Neural progenitor cell (in vitro differentiated cells): ENCODE measurements around the gene PRMT5. TPM values are rescaled to one million over a fixed set of nuclear protein-coding genes. Genes with fewer than 3 reads are reported as not detected.

Experiments
- DNase-seq: peaks from one replicate; pipeline ENCODE4 v3.0.0-alpha.2; 2016; ENCODE audit warnings: low spot score
- H2AFZ ChIP-seq: fragments of 200-600 bp; sonication (generic); replicated peaks from 2 replicates; pipeline ENCODE4 v1.6.1; 2016; ENCODE audit warnings: antibody characterized with exemption
- H3F3A ChIP-seq: fragments of 200-600 bp; sonication (generic); 2 replicates; pipeline ENCODE4 v1.6.1; 2016; ENCODE audit warnings: antibody characterized with exemption, low read depth
- H3K27ac ChIP-seq: fragments of 200-600 bp; sonication (generic); 2 replicates; pipeline ENCODE4 v1.5.1; 2016; ENCODE audit warnings: mild to moderate bottlenecking
- H3K27me3 ChIP-seq: fragments of 200-600 bp; sonication (generic); 2 replicates; pipeline ENCODE4 v1.6.1; 2016; ENCODE audit warnings: mild to moderate bottlenecking, moderate library complexity
- H3K36me3 ChIP-seq: fragments of 200-600 bp; sonication (generic); 2 replicates; pipeline ENCODE4 v1.5.1; 2016
- H3K4me1 ChIP-seq: fragments of 200-600 bp; sonication (generic); 2 replicates; pipeline ENCODE4 v1.6.1; 2016; ENCODE audit warnings: mixed run types
- H3K4me2 ChIP-seq: fragments of 200-600 bp; sonication (generic); 2 replicates; pipeline ENCODE4 v1.6.1; 2016
- H3K4me3 ChIP-seq: fragments of 200-600 bp; sonication (generic); 2 replicates; pipeline ENCODE4 v1.5.1; 2016
- H3K79me2 ChIP-seq: fragments of 200-600 bp; sonication (generic); 2 replicates; pipeline ENCODE4 v1.6.1; 2016; ENCODE audit warnings: low read depth
- H3K9ac ChIP-seq: fragments of 200-600 bp; sonication (generic); 2 replicates; pipeline ENCODE4 v1.6.1; 2016
- H3K9me3 ChIP-seq: fragments of 200-600 bp; sonication (generic); 2 replicates; pipeline ENCODE4 v1.5.1; 2016; ENCODE audit warnings: low read depth
- H4K20me1 ChIP-seq: fragments of 200-600 bp; sonication (generic); 2 replicates; pipeline ENCODE4 v1.6.1; 2016; ENCODE audit warnings: low read depth
- H3K27ac Mint-ChIP-seq: 3 replicates; pipeline ENCODE4 v1.8.0; 2021; ENCODE audit warnings: mixed read lengths
- H3K27me3 Mint-ChIP-seq: 2 replicates; pipeline ENCODE4 v1.8.0; 2022; ENCODE audit warnings: low read depth, mild to moderate bottlenecking, inconsistent platforms, moderate library complexity, mixed read lengths; ENCODE audit not compliant: insufficient read depth
- H3K36me3 Mint-ChIP-seq: 3 replicates; pipeline ENCODE4 v1.8.0; 2021; ENCODE audit warnings: mixed read lengths
- H3K4me1 Mint-ChIP-seq: 3 replicates; pipeline ENCODE4 v1.8.0; 2021; ENCODE audit warnings: mixed read lengths
- H3K4me3 Mint-ChIP-seq: 3 replicates; pipeline ENCODE4 v1.8.0; 2021; ENCODE audit warnings: mild to moderate bottlenecking, moderate library complexity, mixed read lengths
- H3K9me3 Mint-ChIP-seq: 3 replicates; pipeline ENCODE4 v1.8.0; 2020; ENCODE audit warnings: mixed read lengths
- EZH2 ChIP-seq: fragments of 200-600 bp; sonication (generic); IDR thresholded peaks from 2 replicates; pipeline ENCODE4 v1.6.1; 2017; ENCODE audit warnings: antibody characterized with exemption, mild to moderate bottlenecking, moderate library complexity
- EZH2phosphoT487 ChIP-seq: fragments of 200-600 bp; sonication (generic); IDR thresholded peaks from 2 replicates; pipeline ENCODE4 v1.6.1; 2017; ENCODE audit warnings: antibody characterized with exemption
- total RNA-seq: library from RNA; depleted of rRNA; stranded (reverse); fragments of >200 nt; gene quantifications from 2 replicates; pipeline ENCODE4 v1.2.3, GENCODE V29; 2015; ENCODE audit warnings: low replicate concordance
- TF ChIP-seq, protein P1 (sequence below): fragments of 200-600 bp; sonication (generic); IDR thresholded peaks from 2 replicates; pipeline ENCODE4 v1.5.1; 2017; ENCODE audit warnings: antibody characterized with exemption, mild to moderate bottlenecking

Gene PRMT5
- total RNA-seq, 1 donor from 2014 or later: 54.6 TPM

DNA sequence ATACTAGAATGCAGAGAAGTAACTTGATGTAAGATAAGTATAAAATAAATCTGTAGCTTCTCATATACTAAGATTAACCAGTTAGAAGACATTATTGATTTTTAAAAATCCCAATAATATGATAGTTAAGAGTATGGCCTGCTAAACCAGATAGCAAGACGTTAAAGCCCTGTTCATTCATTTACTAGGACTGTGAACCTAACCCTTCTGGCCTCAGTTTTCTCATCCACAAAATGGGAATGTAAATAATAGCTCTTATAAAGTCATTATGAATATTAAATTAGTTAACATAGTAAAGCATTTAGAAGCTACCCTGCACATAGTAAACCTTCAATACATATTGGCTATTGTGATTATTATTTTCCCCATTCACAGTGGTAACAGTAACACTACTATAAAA lies 6.0 kb upstream of the PRMT5 start:
- Histone ChIP-seq H3F3A (peaks cover 28% of the 10 kb centered on the region), H3K27me3 (no peaks in the 10 kb centered on the region), H3K9ac (no peak overlapping the region), H3K4me1 (peaks cover 4% of the 10 kb centered on the region), H3K4me2 (no peak overlapping the region), H3K9me3 (no peaks in the 10 kb centered on the region), H3K36me3 (no peaks in the 10 kb centered on the region), H3K27ac (no peak overlapping the region), H3K79me2 (no peaks in the 10 kb centered on the region), H4K20me1 (no peaks in the 10 kb centered on the region), H3K4me3 (no peak overlapping the region), H2AFZ (no peak overlapping the region)
- no peak overlapping the region for H3K27ac Mint-ChIP-seq
- no peak overlapping the region for H3K4me3 Mint-ChIP-seq
- peaks cover 5% of the 10 kb centered on the region for H3K4me1 Mint-ChIP-seq
- peaks cover 3% of the 10 kb centered on the region for H3K27me3 Mint-ChIP-seq
- DNase-seq: no peak
- TF ChIP-seq EZH2 (no peak), EZH2phosphoT487 (no peak)
- TF ChIP-seq, protein P1, sequence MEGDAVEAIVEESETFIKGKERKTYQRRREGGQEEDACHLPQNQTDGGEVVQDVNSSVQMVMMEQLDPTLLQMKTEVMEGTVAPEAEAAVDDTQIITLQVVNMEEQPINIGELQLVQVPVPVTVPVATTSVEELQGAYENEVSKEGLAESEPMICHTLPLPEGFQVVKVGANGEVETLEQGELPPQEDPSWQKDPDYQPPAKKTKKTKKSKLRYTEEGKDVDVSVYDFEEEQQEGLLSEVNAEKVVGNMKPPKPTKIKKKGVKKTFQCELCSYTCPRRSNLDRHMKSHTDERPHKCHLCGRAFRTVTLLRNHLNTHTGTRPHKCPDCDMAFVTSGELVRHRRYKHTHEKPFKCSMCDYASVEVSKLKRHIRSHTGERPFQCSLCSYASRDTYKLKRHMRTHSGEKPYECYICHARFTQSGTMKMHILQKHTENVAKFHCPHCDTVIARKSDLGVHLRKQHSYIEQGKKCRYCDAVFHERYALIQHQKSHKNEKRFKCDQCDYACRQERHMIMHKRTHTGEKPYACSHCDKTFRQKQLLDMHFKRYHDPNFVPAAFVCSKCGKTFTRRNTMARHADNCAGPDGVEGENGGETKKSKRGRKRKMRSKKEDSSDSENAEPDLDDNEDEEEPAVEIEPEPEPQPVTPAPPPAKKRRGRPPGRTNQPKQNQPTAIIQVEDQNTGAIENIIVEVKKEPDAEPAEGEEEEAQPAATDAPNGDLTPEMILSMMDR: no peak
- no peaks in the 10 kb centered on the region for H3K9me3 Mint-ChIP-seq
- H3K36me3 Mint-ChIP-seq: peaks cover 9% of the 10 kb centered on the region

DNA sequence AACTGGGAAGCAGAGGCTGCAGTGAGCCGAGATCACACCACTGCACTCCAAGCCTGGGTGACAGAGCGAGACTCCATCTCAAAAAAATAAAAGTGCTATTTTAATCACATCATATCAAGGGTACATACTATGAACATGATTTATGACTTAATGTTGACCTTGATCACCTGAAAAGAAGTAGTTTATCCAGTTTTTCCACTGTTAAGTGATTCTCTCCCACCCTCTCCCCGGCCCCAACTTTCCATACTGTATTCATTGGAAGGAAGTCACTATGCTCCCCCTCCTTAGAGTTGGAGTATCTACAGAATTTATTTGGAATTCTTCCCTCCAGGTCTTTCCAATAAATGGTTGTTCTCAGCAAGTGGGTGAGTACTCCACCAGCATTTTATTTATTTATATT lies 3.0 kb upstream of the PRMT5 start:
- Histone ChIP-seq H3K36me3 (no peaks in the 10 kb centered on the region), H3K9ac (no peak overlapping the region), H3K27me3 (no peaks in the 10 kb centered on the region), H2AFZ (no peak overlapping the region), H3K4me1 (peaks cover 12% of the 10 kb centered on the region), H3K4me2 (no peak overlapping the region), H3F3A (peaks cover 34% of the 10 kb centered on the region), H3K27ac (no peak overlapping the region), H3K79me2 (peaks cover 19% of the 10 kb centered on the region), H3K9me3 (no peaks in the 10 kb centered on the region), H3K4me3 (no peak overlapping the region), H4K20me1 (no peaks in the 10 kb centered on the region)
- no peaks in the 10 kb centered on the region for H3K9me3 Mint-ChIP-seq
- TF ChIP-seq EZH2phosphoT487 (no peak), EZH2 (no peak)
- TF ChIP-seq, protein P1: no peak
- H3K27ac Mint-ChIP-seq: no peak overlapping the region
- DNase-seq: no peak
- peaks cover 6% of the 10 kb centered on the region for H3K27me3 Mint-ChIP-seq
- H3K36me3 Mint-ChIP-seq: peaks cover 1% of the 10 kb centered on the region
- peaks cover 15% of the 10 kb centered on the region for H3K4me1 Mint-ChIP-seq
- peak overlapping the region; percentile 21 for H3K4me3 Mint-ChIP-seq

DNA sequence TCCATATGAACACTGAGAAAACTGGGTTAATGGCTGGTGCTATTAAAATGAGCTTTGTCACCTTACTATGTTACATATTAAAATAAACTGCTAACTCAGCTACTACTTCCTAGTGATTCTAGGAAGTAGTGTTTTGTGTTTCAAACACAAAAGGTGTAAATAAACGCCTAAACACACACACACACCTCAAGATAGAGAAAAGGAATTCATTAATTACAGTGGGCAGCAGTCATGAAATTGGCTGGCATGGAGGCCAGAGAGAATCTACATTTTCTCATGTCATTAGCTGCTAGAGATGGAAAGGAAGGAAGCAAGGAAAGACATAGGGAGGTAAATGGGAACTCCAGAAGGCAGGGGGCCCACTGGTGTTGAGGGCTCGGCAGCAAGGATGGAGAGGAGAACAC lies 787 bp upstream of the PRMT5 start:
- Histone ChIP-seq H3K36me3 (no peaks in the 10 kb centered on the region), H3F3A (peaks cover 34% of the 10 kb centered on the region), H3K9ac (no peak overlapping the region), H3K27me3 (no peaks in the 10 kb centered on the region), H3K27ac (no peak overlapping the region), H3K4me2 (peak overlapping the region; percentile 80), H3K79me2 (peaks cover 27% of the 10 kb centered on the region), H3K4me3 (peak overlapping the region; percentile 90), H2AFZ (peak overlapping the region; percentile 77), H3K9me3 (no peaks in the 10 kb centered on the region), H3K4me1 (peaks cover 12% of the 10 kb centered on the region), H4K20me1 (no peaks in the 10 kb centered on the region)
- Mint-ChIP-seq H3K27me3 (peaks cover 6% of the 10 kb centered on the region), H3K27ac (no peak overlapping the region), H3K9me3 (no peaks in the 10 kb centered on the region), H3K4me1 (peaks cover 19% of the 10 kb centered on the region), H3K4me3 (no peak overlapping the region), H3K36me3 (peaks cover 13% of the 10 kb centered on the region)
- TF ChIP-seq, protein P1: no peak
- TF ChIP-seq EZH2: no peak
- TF ChIP-seq EZH2phosphoT487: no peak
- DNase-seq: no peak
